ENCODE data around the gene AQP2.

DNA sequence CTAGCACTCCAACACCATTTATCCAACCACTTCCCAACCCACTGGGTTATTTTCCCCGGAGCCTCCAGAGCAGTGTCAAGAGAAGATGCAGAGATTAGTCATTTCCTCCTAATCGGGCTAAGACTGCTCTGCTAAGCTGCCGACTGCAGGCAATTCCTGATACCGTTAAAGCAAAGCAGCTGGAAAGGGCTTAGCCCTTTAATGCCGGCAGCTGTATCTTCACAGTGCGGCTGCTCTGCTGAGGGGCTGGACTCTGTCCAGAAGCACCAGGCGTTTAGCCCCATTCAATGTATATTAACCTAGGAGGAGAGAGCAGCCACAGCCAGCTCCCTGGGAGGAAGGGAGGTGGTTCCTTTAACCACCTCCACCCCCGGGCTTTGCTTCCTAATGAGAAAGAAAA, 33.4 kb downstream of the AQP2 start:
- no peak for TF ChIP-seq POLR2A (IDR thresholded peaks at IDR 0.05; ENCODE audit: low read length)
- TF ChIP-seq GATA1 (IDR thresholded peaks at IDR 0.05; ENCODE audit: low read depth, low read length) = no peak

Measured in erythroblast (primary cell).